HEK293 (cell line): ENCODE data around the gene CATSPER1.

Source experiments
- CTCF ChIA-PET: fragments of 350-600 bp; formaldehyde crosslinking; extraction: SDS; loops from one replicate; lab custom pipeline; 2021; ENCODE audit warnings: antibody characterized with exemption; lab: Yijun Ruan, JAX
- POLR2A ChIA-PET: fragments of 300-600 bp; formaldehyde crosslinking; extraction: SDS; loops from one replicate; lab custom pipeline; 2020; ENCODE audit warnings: antibody characterized with exemption, inconsistent platforms; lab: Yijun Ruan, JAX
- H3K27ac ChIP-seq: fragments of 200-500 bp; sonication (Bioruptor generic); 2 replicates; pipeline ENCODE4 v1.5.1; 2014; ENCODE audit warnings: low read depth, low read length, control low read depth, inconsistent platforms; ENCODE audit errors: extremely low read depth
- H3K36me3 ChIP-seq, 2 experiments: fragments of 200-500 bp in 1 of 2; sonication (Bioruptor generic) in 1 of 2; 1 replicate in 1 of 2; 2 replicates in 1 of 2; pipeline ENCODE4 v1.5.1; 2014 to 2017; ENCODE audit warnings: inconsistent platforms in 2 of 2, low read length in 2 of 2; ENCODE audit not compliant: control insufficient read depth in 2 of 2, insufficient read depth in 1 of 2
- H3K4me1 ChIP-seq: fragments of 200-500 bp; sonication (Bioruptor generic); 2 replicates; pipeline ENCODE4 v1.5.1; 2014; ENCODE audit warnings: mild to moderate bottlenecking, low read length, inconsistent platforms; ENCODE audit not compliant: control insufficient read depth, insufficient read depth
- H3K4me3 ChIP-seq: 2 replicates; pipeline ENCODE4 v1.5.1; 2011; ENCODE audit warnings: low read depth, mild to moderate bottlenecking, control low read depth, low read length, moderate library complexity
- H3K9me3 ChIP-seq: fragments of 200-500 bp; sonication (Bioruptor generic); 2 replicates; pipeline ENCODE4 v1.5.1; 2014; ENCODE audit warnings: low read depth, low read length, inconsistent platforms; ENCODE audit not compliant: control insufficient read depth, insufficient read depth
- CTCF ChIP-seq: fragments of 450-650 bp; formaldehyde crosslinking; IDR thresholded peaks from 2 replicates; pipeline ENCODE4 v1.5.1; 2016; ENCODE audit warnings: missing biosample characterization, missing genetic modification characterization
- PRDM2 ChIP-seq: fragments of 450-650 bp; formaldehyde crosslinking; IDR thresholded peaks from 2 replicates; pipeline ENCODE4 v1.5.1; 2016; ENCODE audit warnings: missing biosample characterization, missing genetic modification characterization, borderline replicate concordance
- SCRT2 ChIP-seq: fragments of 450-650 bp; formaldehyde crosslinking; IDR thresholded peaks from 2 replicates; pipeline ENCODE4 v1.5.1; 2016; ENCODE audit warnings: missing biosample characterization, missing genetic modification characterization
- ZBTB20 ChIP-seq: fragments of 450-650 bp; formaldehyde crosslinking; IDR thresholded peaks from 2 replicates; pipeline ENCODE4 v1.5.1; 2016; ENCODE audit warnings: missing biosample characterization, missing genetic modification characterization
- ZBTB21 ChIP-seq: fragments of 450-650 bp; formaldehyde crosslinking; IDR thresholded peaks from 2 replicates; pipeline ENCODE4 v1.5.1; 2017; ENCODE audit warnings: missing biosample characterization, missing genetic modification characterization
- ZNF121 ChIP-seq: fragments of 450-650 bp; formaldehyde crosslinking; IDR thresholded peaks from 2 replicates; pipeline ENCODE4 v1.5.1; 2016; ENCODE audit warnings: missing biosample characterization, missing genetic modification characterization
- ZNF184 ChIP-seq: fragments of 450-650 bp; IDR thresholded peaks from 2 replicates; pipeline ENCODE4 v1.5.1; 2018; ENCODE audit warnings: missing biosample characterization, mild to moderate bottlenecking, missing genetic modification characterization
- ZNF530 ChIP-seq: fragments of 450-650 bp; formaldehyde crosslinking; IDR thresholded peaks from 2 replicates; pipeline ENCODE4 v1.5.1; 2016; ENCODE audit warnings: low read depth, missing biosample characterization, missing genetic modification characterization
- ZNF701 ChIP-seq: fragments of 450-650 bp; formaldehyde crosslinking; IDR thresholded peaks from 2 replicates; pipeline ENCODE4 v1.5.1; 2016; ENCODE audit warnings: missing biosample characterization, missing genetic modification characterization
- ZNF768 ChIP-seq: fragments of 450-650 bp; formaldehyde crosslinking; IDR thresholded peaks from 2 replicates; pipeline ENCODE4 v1.5.1; 2018; ENCODE audit warnings: missing biosample characterization, mild to moderate bottlenecking, missing genetic modification characterization
- ZNF791 ChIP-seq: fragments of 450-650 bp; formaldehyde crosslinking; IDR thresholded peaks from 2 replicates; pipeline ENCODE4 v1.5.1; 2016; ENCODE audit warnings: missing biosample characterization, missing genetic modification characterization
- ZXDB ChIP-seq: fragments of 450-650 bp; formaldehyde crosslinking; IDR thresholded peaks from 2 replicates; pipeline ENCODE4 v1.5.1; 2016; ENCODE audit warnings: missing biosample characterization, missing genetic modification characterization
- TF ChIP-seq, protein P1 (sequence below): fragments of 450-650 bp; formaldehyde crosslinking; IDR thresholded peaks from 2 replicates; pipeline ENCODE4 v1.5.1; 2016; ENCODE audit warnings: missing biosample characterization, missing genetic modification characterization
- TF ChIP-seq, protein P2 (sequence below): fragments of 450-650 bp; formaldehyde crosslinking; IDR thresholded peaks from 2 replicates; pipeline ENCODE4 v1.5.1; 2016; ENCODE audit warnings: missing biosample characterization, missing genetic modification characterization
- TF ChIP-seq, protein P3 (sequence below): fragments of 450-650 bp; IDR thresholded peaks from 2 replicates; pipeline ENCODE4 v1.5.1; 2018; ENCODE audit warnings: missing biosample characterization, mild to moderate bottlenecking, missing genetic modification characterization
- TF ChIP-seq, protein P4 (sequence below): fragments of 450-650 bp; formaldehyde crosslinking; IDR thresholded peaks from 2 replicates; pipeline ENCODE4 v1.5.1; 2016; ENCODE audit warnings: missing biosample characterization, missing genetic modification characterization

CATSPER1 gene

GRCh38 chr11:65977621-65978390, 48.5 kb downstream of the CATSPER1 start (continued):
- TF ChIP-seq, protein P1, sequence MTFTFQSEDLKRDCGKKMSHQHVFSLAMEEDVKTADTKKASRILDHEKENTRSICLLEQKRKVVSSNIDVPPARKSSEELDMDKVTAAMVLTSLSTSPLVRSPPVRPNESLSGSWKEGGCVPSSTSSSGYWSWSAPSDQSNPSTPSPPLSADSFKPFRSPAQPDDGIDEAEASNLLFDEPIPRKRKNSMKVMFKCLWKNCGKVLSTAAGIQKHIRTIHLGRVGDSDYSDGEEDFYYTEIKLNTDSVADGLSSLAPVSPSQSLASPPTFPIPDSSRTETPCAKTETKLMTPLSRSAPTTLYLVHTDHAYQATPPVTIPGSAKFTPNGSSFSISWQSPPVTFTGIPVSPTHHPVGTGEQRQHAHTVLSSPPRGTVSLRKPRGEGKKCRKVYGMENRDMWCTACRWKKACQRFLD (tag by site-specific recombination): no peak

- H3K4me1 ChIP-seq: no peaks in the 10 kb centered on the region
- ChIA-PET POLR2A (interaction anchor here (0.8 kb wide), 1 partner anchor 125 kb away, joined by 3 read pairs; no protein-coding TSS in a partner anchor), CTCF (interaction anchor here (1.2 to 1.4 kb wide), 2 partner anchors 89 to 91 kb away, joined by 3 read pairs; no protein-coding TSS in a partner anchor)
- no peak overlapping the region for H3K27ac ChIP-seq
- H3K4me3 ChIP-seq: no peak overlapping the region
- H3K36me3 ChIP-seq: peaks cover 0 to 63% of the 10 kb centered on the region in 2 experiments; a peak in 2 of 3 replicates
- no peaks in the 10 kb centered on the region for H3K9me3 ChIP-seq
- TF ChIP-seq, protein P2, sequence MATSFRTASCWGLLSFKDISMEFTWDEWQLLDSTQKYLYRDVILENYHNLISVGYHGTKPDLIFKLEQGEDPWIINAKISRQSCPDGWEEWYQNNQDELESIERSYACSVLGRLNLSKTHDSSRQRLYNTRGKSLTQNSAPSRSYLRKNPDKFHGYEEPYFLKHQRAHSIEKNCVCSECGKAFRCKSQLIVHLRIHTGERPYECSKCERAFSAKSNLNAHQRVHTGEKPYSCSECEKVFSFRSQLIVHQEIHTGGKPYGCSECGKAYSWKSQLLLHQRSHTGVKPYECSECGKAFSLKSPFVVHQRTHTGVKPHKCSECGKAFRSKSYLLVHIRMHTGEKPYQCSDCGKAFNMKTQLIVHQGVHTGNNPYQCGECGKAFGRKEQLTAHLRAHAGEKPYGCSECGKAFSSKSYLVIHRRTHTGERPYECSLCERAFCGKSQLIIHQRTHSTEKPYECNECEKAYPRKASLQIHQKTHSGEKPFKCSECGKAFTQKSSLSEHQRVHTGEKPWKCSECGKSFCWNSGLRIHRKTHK (tag by site-specific recombination): no peak
- no peak for TF ChIP-seq ZNF791 (tag by site-specific recombination)
- no peak for TF ChIP-seq SCRT2 (tag by site-specific recombination)
- no peak for TF ChIP-seq ZNF530
- no peak for TF ChIP-seq ZNF121 (tag by site-specific recombination)
- TF ChIP-seq CTCF (tag by site-specific recombination): no peak
- TF ChIP-seq, protein P3, sequence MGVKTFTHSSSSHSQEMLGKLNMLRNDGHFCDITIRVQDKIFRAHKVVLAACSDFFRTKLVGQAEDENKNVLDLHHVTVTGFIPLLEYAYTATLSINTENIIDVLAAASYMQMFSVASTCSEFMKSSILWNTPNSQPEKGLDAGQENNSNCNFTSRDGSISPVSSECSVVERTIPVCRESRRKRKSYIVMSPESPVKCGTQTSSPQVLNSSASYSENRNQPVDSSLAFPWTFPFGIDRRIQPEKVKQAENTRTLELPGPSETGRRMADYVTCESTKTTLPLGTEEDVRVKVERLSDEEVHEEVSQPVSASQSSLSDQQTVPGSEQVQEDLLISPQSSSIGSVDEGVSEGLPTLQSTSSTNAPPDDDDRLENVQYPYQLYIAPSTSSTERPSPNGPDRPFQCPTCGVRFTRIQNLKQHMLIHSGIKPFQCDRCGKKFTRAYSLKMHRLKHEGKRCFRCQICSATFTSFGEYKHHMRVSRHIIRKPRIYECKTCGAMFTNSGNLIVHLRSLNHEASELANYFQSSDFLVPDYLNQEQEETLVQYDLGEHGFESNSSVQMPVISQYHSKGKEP (tag by site-specific recombination): no peak
- TF ChIP-seq ZBTB20 (tag by site-specific recombination): no peak
- no peak for TF ChIP-seq ZXDB (tag by site-specific recombination)
- no peak for TF ChIP-seq ZNF768 (tag by site-specific recombination)
- no peak for TF ChIP-seq PRDM2
- no peak for TF ChIP-seq ZNF701 (tag by site-specific recombination)
- TF ChIP-seq ZNF184 (tag by site-specific recombination): no peak
- TF ChIP-seq, protein P4, sequence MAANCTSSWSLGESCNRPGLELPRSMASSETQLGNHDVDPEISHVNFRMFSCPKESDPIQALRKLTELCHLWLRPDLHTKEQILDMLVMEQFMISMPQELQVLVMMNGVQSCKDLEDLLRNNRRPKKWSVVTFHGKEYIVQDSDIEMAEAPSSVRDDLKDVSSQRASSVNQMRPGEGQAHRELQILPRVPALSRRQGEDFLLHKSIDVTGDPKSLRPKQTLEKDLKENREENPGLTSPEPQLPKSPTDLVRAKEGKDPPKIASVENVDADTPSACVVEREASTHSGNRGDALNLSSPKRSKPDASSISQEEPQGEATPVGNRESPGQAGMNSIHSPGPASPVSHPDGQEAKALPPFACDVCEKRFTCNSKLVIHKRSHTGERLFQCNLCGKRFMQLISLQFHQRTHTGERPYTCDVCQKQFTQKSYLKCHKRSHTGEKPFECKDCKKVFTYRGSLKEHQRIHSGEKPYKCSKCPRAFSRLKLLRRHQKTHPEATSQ (tag by site-specific recombination): no peak
- no peak for TF ChIP-seq ZBTB21
Observed at GRCh38 chr11:65976216-65977176, 49.8 kb downstream of the CATSPER1 start.
